Gastrocnemius medialis (tissue), 4 donors: ENCODE measurements around the gene EMCN. TPM values are rescaled to one million over a fixed set of nuclear protein-coding genes. Genes with fewer than 3 reads are reported as not detected.

Experiments used
- ATAC-seq, 2 donors: fragments of 150-250 bp; one replicate each; pipeline ENCODE4 v1.9.1; 2016
- DNase-seq, 2 donors: peaks; one replicate each; pipeline ENCODE4 v3.0.0-alpha.2; 2019
- H3K27ac ChIP-seq, 4 donors: fragments of 200-600 bp; sonication (generic); 1 replicate in 1 of 4; 2 replicates in 3 of 4; pipeline ENCODE4 v1.5.1; 2016 to 2018; ENCODE audit warnings: mild to moderate bottlenecking in 2 of 4, moderate library complexity in 1 of 4
- H3K27me3 ChIP-seq, 3 donors: fragments of 200-600 bp; sonication (generic) in 2 of 3; 1 replicate in 1 of 3; 2 replicates in 2 of 3; pipeline versions ENCODE4 v1.5.1 to v1.6.0; 2016 to 2019; ENCODE audit warnings: mild to moderate bottlenecking in 1 of 3, moderate library complexity in 1 of 3
- H3K36me3 ChIP-seq, 2 donors: fragments of 200-600 bp; sonication (generic) in 1 of 2; one replicate each; pipeline ENCODE4 v1.5.1; 2017 to 2018
- H3K4me1 ChIP-seq, 2 donors: fragments of 200-600 bp; sonication (generic) in 1 of 2; one replicate each; pipeline ENCODE4 v1.5.1; 2016 to 2017; ENCODE audit warnings: mild to moderate bottlenecking in 2 of 2
- H3K4me3 ChIP-seq, 4 donors: fragments of 200-600 bp; sonication (generic) in 3 of 4; 1 replicate in 1 of 4; 2 replicates in 3 of 4; pipeline ENCODE4 v1.5.1; 2016 to 2019; ENCODE audit warnings: mild to moderate bottlenecking in 2 of 4
- H3K9me3 ChIP-seq, 3 donors: fragments of 200-600 bp; sonication (generic) in 2 of 3; 1 replicate in 1 of 3; 2 replicates in 2 of 3; pipeline ENCODE4 v1.5.1; 2016 to 2019
- POLR2A ChIP-seq, 2 donors: fragments of 450-650 bp; IDR thresholded peaks; one replicate each; pipeline ENCODE4 v1.6.1; 2017; ENCODE audit warnings: antibody characterized with exemption in 2 of 2, mild to moderate bottlenecking in 2 of 2, moderate library complexity in 2 of 2
- in situ Hi-C, 4 donors: fragments of 200-750 bp; cut with MboI; loops; one replicate each; pipeline versions ENCODE4 v1.15.0 to v1.8.0; 2017; ENCODE audit warnings: low sequenced_read_pairs in 4 of 4
- intact Hi-C: fragments of 100-400 bp; cut with DNase I; formaldehyde crosslinking; loops from one replicate; pipeline ENCODE4 v1.15.1; 2023; ENCODE audit warnings: low total_unique reads
- total RNA-seq, 4 donors: library from RNA; depleted of rRNA; stranded (reverse); fragments of >200 nt; gene quantifications; one replicate each; pipeline versions ENCODE4 v1.1.0 to v1.2.3, GENCODE V29; 2016
- TF ChIP-seq, protein P1 (sequence below), 5 experiments: fragments of 450-650 bp in 3 of 5; fragments of 200-600 bp in 2 of 5; sonication (generic) in 2 of 5; IDR thresholded peaks in 4 of 5; conservative IDR thresholded peaks in 1 of 5; 1 replicate in 4 of 5; 2 replicates in 1 of 5; pipeline ENCODE4 v1.5.1; 2016 to 2019; ENCODE audit warnings: antibody characterized with exemption in 5 of 5, mild to moderate bottlenecking in 3 of 5, moderate library complexity in 3 of 5

EMCN gene, protein sequence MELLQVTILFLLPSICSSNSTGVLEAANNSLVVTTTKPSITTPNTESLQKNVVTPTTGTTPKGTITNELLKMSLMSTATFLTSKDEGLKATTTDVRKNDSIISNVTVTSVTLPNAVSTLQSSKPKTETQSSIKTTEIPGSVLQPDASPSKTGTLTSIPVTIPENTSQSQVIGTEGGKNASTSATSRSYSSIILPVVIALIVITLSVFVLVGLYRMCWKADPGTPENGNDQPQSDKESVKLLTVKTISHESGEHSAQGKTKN
- 10 to 100 TPM; 10.8 to 27.5 (median 12.2) TPM for total RNA-seq

- no peaks in the 10 kb centered on the region for H3K36me3 ChIP-seq
- TF ChIP-seq POLR2A (IDR thresholded peaks at IDR 0.05), result peak; percentile 26 to 36
- TF ChIP-seq, protein P1, sequence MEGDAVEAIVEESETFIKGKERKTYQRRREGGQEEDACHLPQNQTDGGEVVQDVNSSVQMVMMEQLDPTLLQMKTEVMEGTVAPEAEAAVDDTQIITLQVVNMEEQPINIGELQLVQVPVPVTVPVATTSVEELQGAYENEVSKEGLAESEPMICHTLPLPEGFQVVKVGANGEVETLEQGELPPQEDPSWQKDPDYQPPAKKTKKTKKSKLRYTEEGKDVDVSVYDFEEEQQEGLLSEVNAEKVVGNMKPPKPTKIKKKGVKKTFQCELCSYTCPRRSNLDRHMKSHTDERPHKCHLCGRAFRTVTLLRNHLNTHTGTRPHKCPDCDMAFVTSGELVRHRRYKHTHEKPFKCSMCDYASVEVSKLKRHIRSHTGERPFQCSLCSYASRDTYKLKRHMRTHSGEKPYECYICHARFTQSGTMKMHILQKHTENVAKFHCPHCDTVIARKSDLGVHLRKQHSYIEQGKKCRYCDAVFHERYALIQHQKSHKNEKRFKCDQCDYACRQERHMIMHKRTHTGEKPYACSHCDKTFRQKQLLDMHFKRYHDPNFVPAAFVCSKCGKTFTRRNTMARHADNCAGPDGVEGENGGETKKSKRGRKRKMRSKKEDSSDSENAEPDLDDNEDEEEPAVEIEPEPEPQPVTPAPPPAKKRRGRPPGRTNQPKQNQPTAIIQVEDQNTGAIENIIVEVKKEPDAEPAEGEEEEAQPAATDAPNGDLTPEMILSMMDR (IDR thresholded peaks at IDR 0.05 in 4 of 5, conservative IDR thresholded peaks at IDR 0.05 in 1 of 5), result no peak
- peak within 1 kb of the TSS; percentile 27 to 48 (median 39) for H3K4me3 ChIP-seq
- DNase-seq, result no peak
- H3K27ac ChIP-seq, result peak within 1 kb of the TSS; percentile 52 to 74 (median 57)
- H3K9me3 ChIP-seq, result no peaks in the 10 kb centered on the region
- in situ Hi-C loops, result no loop called here
- ATAC-seq, result peak; percentile 30 to 76
- peaks cover 0 to 7% of the 10 kb centered on the region in 2 donors for H3K4me1 ChIP-seq
- H3K27me3 ChIP-seq, result no peaks in the 10 kb centered on the region
- intact Hi-C loops, result no loop called here
Observed at GRCh38 chr4:100517864-100518341, at the start of gene EMCN. Gene EMCN, minus strand, starts transcription at chr4:100518022. Its CDS starts 108 bp downstream, at chr4:100517914.

DNA sequence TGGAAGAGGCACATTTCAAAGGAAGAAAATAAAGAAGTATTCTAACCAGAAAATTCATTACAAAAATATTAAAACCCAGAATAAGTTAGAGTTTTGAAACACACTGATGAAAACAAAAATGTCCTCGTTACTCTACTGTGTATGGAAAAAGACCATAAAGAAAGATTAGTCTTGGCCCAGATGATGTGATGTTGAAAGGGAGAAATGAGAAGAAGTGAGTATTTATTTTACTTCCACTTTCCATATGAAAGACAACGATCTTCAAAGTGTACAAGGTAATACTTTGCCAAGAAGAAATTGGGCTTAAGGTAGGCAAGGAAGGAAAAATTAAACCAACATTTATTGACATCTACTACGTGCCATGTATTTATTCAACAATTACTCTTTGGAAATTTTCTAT is 48.6 kb upstream of the EMCN start:
- intact Hi-C loops (no loop called here), in situ Hi-C loops (no loop called here)
- no peaks in the 10 kb centered on the region for H3K9me3 ChIP-seq
- H3K27ac ChIP-seq, result no peak overlapping the region
- ATAC-seq (no peak), DNase-seq (no peak)
- H3K27me3 ChIP-seq, result no peaks in the 10 kb centered on the region
- no peak overlapping the region for H3K4me3 ChIP-seq
- no peaks in the 10 kb centered on the region for H3K36me3 ChIP-seq
- H3K4me1 ChIP-seq, result no peaks in the 10 kb centered on the region
- TF ChIP-seq, protein P1 (IDR thresholded peaks at IDR 0.05 in 4 of 5, conservative IDR thresholded peaks at IDR 0.05 in 1 of 5), result no peak
- no peak for TF ChIP-seq POLR2A (IDR thresholded peaks at IDR 0.05)

DNA sequence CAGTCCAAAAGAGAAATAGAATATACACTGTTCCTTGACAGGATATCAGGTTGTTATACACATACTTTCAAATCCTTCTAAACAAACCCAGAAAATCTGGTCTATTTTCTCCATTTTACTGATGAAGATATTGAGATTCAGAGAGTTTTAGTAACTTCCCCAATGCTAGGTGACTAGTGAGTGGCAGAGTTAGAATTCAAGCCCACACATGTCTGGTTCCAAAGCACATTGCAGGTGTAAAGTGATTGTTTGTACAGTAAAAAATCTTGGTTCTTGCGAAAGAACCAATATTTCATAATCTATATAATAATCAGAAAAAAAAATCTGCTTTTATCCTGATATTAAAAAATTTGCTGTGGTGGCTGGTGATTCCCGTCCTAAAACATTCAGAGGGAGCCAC is 39.5 kb upstream of the EMCN start:
- no peak overlapping the region for H3K4me3 ChIP-seq
- DNase-seq, result no peak
- in situ Hi-C loops (no loop called here), intact Hi-C loops (no loop called here)
- H3K36me3 ChIP-seq, result no peaks in the 10 kb centered on the region
- H3K4me1 ChIP-seq, result peaks cover 0 to 4% of the 10 kb centered on the region in 2 donors
- no peaks in the 10 kb centered on the region for H3K27me3 ChIP-seq
- no peak overlapping the region for H3K27ac ChIP-seq
- no peak for TF ChIP-seq POLR2A (IDR thresholded peaks at IDR 0.05)
- TF ChIP-seq, protein P1 (IDR thresholded peaks at IDR 0.05 in 4 of 5, conservative IDR thresholded peaks at IDR 0.05 in 1 of 5), result no peak
- no peaks in the 10 kb centered on the region for H3K9me3 ChIP-seq
- ATAC-seq, result no peak

DNA sequence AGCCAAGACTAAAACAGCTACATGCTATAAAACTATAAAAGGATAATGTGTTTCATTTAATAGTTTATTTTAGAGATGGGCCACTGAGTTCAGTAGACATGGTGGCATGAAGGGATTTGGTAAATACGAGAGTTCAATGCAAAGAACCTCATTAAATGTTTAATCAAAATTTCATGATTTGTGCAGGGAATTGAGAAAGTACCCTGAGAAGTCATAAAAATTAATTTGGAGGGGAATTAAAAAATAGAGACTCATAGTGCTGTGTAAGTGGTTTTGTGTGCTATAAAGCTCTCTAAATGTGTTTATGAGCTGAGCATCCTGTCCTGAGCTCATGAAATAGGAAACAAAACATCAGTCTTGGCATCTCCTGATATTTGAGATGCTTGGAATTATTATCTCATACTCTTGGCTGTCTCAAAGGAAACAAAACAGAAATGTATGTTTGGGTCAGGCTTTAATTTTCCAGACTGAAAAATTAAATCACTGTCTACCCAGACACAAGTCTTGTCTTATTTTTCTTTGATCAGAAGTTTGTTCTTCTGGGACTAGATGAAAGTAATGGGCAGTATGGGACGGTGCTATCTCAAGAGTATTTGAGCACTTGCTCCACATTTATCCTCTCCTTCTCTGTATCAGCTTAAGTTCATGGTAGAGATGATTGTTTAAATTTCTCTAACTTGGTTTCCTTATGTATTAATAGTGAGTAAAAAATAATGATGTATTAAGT is 38.0 kb upstream of the EMCN start:
- DNase-seq (no peak), ATAC-seq (no peak)
- Histone ChIP-seq H3K27me3 (no peaks in the 10 kb centered on the region), H3K9me3 (no peaks in the 10 kb centered on the region), H3K4me1 (peaks cover 0 to 4% of the 10 kb centered on the region in 2 donors), H3K27ac (no peak overlapping the region), H3K36me3 (no peaks in the 10 kb centered on the region), H3K4me3 (no peak overlapping the region)
- TF ChIP-seq, protein P1 (IDR thresholded peaks at IDR 0.05 in 4 of 5, conservative IDR thresholded peaks at IDR 0.05 in 1 of 5), result no peak
- no peak for TF ChIP-seq POLR2A (IDR thresholded peaks at IDR 0.05)
- intact Hi-C loops, result no loop called here
- in situ Hi-C loops, result no loop called here
